ENCODE results near the gene RAB10.
"Not testable (repeated sequence)": the region's sequence is repeated elsewhere in the genome, so short reads cannot be mapped to it uniquely, and the experiment has no call there.

The RAB10 gene

GRCh38 chr2:26076001-26076587 lies 42.2 kb downstream of the RAB10 start:
- no peak overlapping the region for H3K4me3 ChIP-seq (ENCODE audit: control insufficient read depth, low read depth, low read length)
- DNase-seq (ENCODE audit: low read depth), result no peak
- no peak for TF ChIP-seq CTCF (IDR thresholded peaks at IDR 0.05; ENCODE audit: control insufficient read depth, insufficient read depth, low read depth, low read length, missing control alignments)

- no peak for TF ChIP-seq CTCF (IDR thresholded peaks at IDR 0.05; ENCODE audit: control insufficient read depth, insufficient read depth, low read depth, low read length, missing control alignments)
- H3K4me3 ChIP-seq (ENCODE audit: control insufficient read depth, low read depth, low read length), result no peak overlapping the region
- DNase-seq (ENCODE audit: low read depth), result no peak
Measured at GRCh38 chr2:26077291-26077690, 43.4 kb downstream of the RAB10 start.

- H3K4me3 ChIP-seq (ENCODE audit: control insufficient read depth, low read depth, low read length), result no peak overlapping the region
- no peak for DNase-seq (ENCODE audit: low read depth)
- TF ChIP-seq CTCF (IDR thresholded peaks at IDR 0.05; ENCODE audit: control insufficient read depth, insufficient read depth, low read depth, low read length, missing control alignments), result no peak
Measured at GRCh38 chr2:26078939-26079338, 45.1 kb downstream of the RAB10 start.

- no peak for DNase-seq (ENCODE audit: low read depth)
- H3K4me3 ChIP-seq (ENCODE audit: control insufficient read depth, low read depth, low read length), result no peak overlapping the region
- TF ChIP-seq CTCF (IDR thresholded peaks at IDR 0.05; ENCODE audit: control insufficient read depth, insufficient read depth, low read depth, low read length, missing control alignments), result no peak
Measured at GRCh38 chr2:26080356-26080755, 46.5 kb downstream of the RAB10 start.

GRCh38 chr2:26080925-26081324 lies 47.0 kb downstream of the RAB10 start:
- not testable (repeated sequence) for DNase-seq (ENCODE audit: low read depth); H3K4me3 ChIP-seq (ENCODE audit: control insufficient read depth, low read depth, low read length)

- DNase-seq (ENCODE audit: low read depth), result no peak
- no peak overlapping the region for H3K4me3 ChIP-seq (ENCODE audit: control insufficient read depth, low read depth, low read length)
- no peak for TF ChIP-seq CTCF (IDR thresholded peaks at IDR 0.05; ENCODE audit: control insufficient read depth, insufficient read depth, low read depth, low read length, missing control alignments)
Measured at GRCh38 chr2:26081556-26081955, 47.7 kb downstream of the RAB10 start.

GRCh38 chr2:26086155-26086637 lies 52.3 kb downstream of the RAB10 start:
- TF ChIP-seq CTCF (IDR thresholded peaks at IDR 0.05; ENCODE audit: control insufficient read depth, insufficient read depth, low read depth, low read length, missing control alignments), result no peak
- DNase-seq (ENCODE audit: low read depth), result peak; percentile 82
- no peak overlapping the region for H3K4me3 ChIP-seq (ENCODE audit: control insufficient read depth, low read depth, low read length)
